PC-9 (cell line): ENCODE data around the gene RALBP1. TPM values are rescaled to one million over a fixed set of nuclear protein-coding genes. Genes with fewer than 3 reads are reported as not detected.

Source experiments
- BruUV-seq: library from RNA; stranded (reverse); fragments of 400-500 nt; replicated peaks from 2 replicates; lab custom pipeline; 2021; lab: Mats Ljungman, UMichigan
- CTCF ChIA-PET: fragments of 300-600 bp; sonication (Branson Sonifier 250); formaldehyde crosslinking; loops from one replicate; lab custom pipeline; 2022; ENCODE audit warnings: antibody characterized with exemption; lab: Charles Lee
- POLR2A ChIA-PET: fragments of 300-600 bp; sonication (Branson Sonifier 250); formaldehyde crosslinking; loops from one replicate; lab custom pipeline; 2022; ENCODE audit warnings: antibody characterized with exemption; ENCODE audit not compliant: unreplicated experiment; lab: Charles Lee
- DNase-seq, 2 experiments: peaks; one replicate each; pipeline versions ENCODE4 v3.0.0 to v3.0.0-alpha.2; 2015 to 2022; ENCODE audit warnings: mixed read lengths in 1 of 2
- H2AFZ ChIP-seq: fragments of 200-600 bp; sonication (generic); 2 replicates; pipeline ENCODE4 v1.8.1; 2017; ENCODE audit warnings: antibody characterized with exemption
- H3F3A ChIP-seq: fragments of 200-600 bp; sonication (generic); 2 replicates; pipeline ENCODE4 v1.8.1; 2017; ENCODE audit warnings: antibody characterized with exemption, mild to moderate bottlenecking, low read depth; ENCODE audit not compliant: insufficient read depth
- H3K27ac ChIP-seq: fragments of 200-600 bp; sonication (generic); 2 replicates; pipeline ENCODE4 v1.6.1; 2016; ENCODE audit warnings: mixed run types
- H3K27me3 ChIP-seq: fragments of 200-600 bp; sonication (generic); 2 replicates; pipeline ENCODE4 v1.6.1; 2016; ENCODE audit warnings: low read depth, mixed run types; ENCODE audit not compliant: insufficient read depth
- H3K36me3 ChIP-seq: fragments of 200-600 bp; sonication (generic); 2 replicates; pipeline ENCODE4 v1.6.1; 2016; ENCODE audit warnings: low read depth, mixed run types
- H3K4me1 ChIP-seq: fragments of 200-600 bp; sonication (generic); replicated peaks from 2 replicates; pipeline ENCODE4 v1.6.1; 2016; ENCODE audit warnings: mixed run types; ENCODE audit not compliant: insufficient read depth
- H3K4me2 ChIP-seq: fragments of 200-600 bp; sonication (generic); 2 replicates; pipeline ENCODE4 v1.6.1; 2017; ENCODE audit warnings: mixed run types
- H3K4me3 ChIP-seq: fragments of 200-600 bp; sonication (generic); 2 replicates; pipeline ENCODE4 v1.6.1; 2016; ENCODE audit warnings: mixed run types
- H3K79me2 ChIP-seq: fragments of 200-600 bp; sonication (generic); 2 replicates; pipeline ENCODE4 v1.6.1; 2017; ENCODE audit warnings: low read depth, mixed run types
- H3K9me2 ChIP-seq: fragments of 200-600 bp; sonication (generic); 2 replicates; pipeline ENCODE4 v1.8.1; 2017; ENCODE audit warnings: mild to moderate bottlenecking; ENCODE audit not compliant: insufficient read depth
- H3K9me3 ChIP-seq: fragments of 200-600 bp; sonication (generic); 2 replicates; pipeline ENCODE4 v1.8.1; 2016; ENCODE audit warnings: low read depth; ENCODE audit not compliant: insufficient read depth
- H4K20me1 ChIP-seq: fragments of 200-600 bp; sonication (generic); 2 replicates; pipeline ENCODE4 v1.8.1; 2017; ENCODE audit not compliant: insufficient read depth
- CTCF ChIP-seq: fragments of 200-600 bp; sonication (generic); conservative IDR thresholded peaks from 2 replicates; pipeline ENCODE4 v1.6.1; 2017; ENCODE audit warnings: mixed run types, antibody characterized with exemption, mild to moderate bottlenecking, moderate library complexity
- EZH2 ChIP-seq: fragments of 200-600 bp; sonication (generic); IDR thresholded peaks from 2 replicates; pipeline ENCODE4 v1.8.0; 2017; ENCODE audit warnings: antibody characterized with exemption, low read depth
- intact Hi-C: fragments of 100-400 bp; cut with micrococcal nuclease; formaldehyde crosslinking; loops from one replicate; pipeline ENCODE4 v1.10.0; 2022; ENCODE audit not compliant: unreplicated experiment
- total RNA-seq: library from RNA; stranded (reverse); gene quantifications from 2 replicates; pipeline ENCODE4 v1.2.3, GENCODE V29; 2021

Gene RALBP1
- total RNA-seq, 1 experiment from 2014 or later = 95.0 TPM

DNA sequence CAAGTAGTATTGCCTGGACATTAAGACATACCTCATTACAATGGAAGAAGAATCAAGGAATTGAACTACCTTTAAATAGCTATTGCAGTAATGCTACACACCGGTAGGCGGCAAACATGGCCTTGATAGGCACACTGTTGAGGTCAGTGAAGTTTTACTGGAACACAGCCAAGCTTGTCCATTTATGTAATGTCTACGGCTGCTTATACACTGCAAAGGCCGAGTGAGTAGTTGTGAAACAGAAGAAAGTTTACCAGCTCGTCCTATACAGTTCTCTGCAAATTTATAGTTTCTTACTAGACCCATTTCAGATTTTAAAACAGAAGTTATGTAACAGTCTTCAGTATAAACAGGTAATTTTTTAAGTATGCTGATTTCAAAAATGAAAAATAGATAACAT lies 100.2 kb downstream of the RALBP1 start:
- BruUV-seq = no TSS peak
- Histone ChIP-seq H3K4me2 (peak overlapping the region; percentile 44), H3F3A (peaks cover 49% of the 10 kb centered on the region), H3K36me3 (peaks cover 60% of the 10 kb centered on the region), H3K4me3 (no peak overlapping the region), H3K9me3 (no peaks in the 10 kb centered on the region), H3K79me2 (peaks cover 19% of the 10 kb centered on the region), H3K27me3 (no peaks in the 10 kb centered on the region), H3K27ac (peak overlapping the region; percentile 53), H2AFZ (no peak overlapping the region), H3K9me2 (no peaks in the 10 kb centered on the region), H4K20me1 (peaks cover 6% of the 10 kb centered on the region; the same call in 1 of the 2 replicates), H3K4me1 (peaks cover 6% of the 10 kb centered on the region)
- POLR2A ChIA-PET = interaction anchor here (0.5 to 0.7 kb wide), 4 partner anchors 75 to 708 kb away, joined by 3 to 7 read pairs (median 3); no protein-coding TSS in a partner anchor
- intact Hi-C loops = loop anchor here (1.0 to 10.0 kb wide), 7 partner anchors 37 to 949 kb away; partner anchors contain the start of genes NAPG and PPP4R1
- peak; percentile 90 for TF ChIP-seq CTCF
- no peak for TF ChIP-seq EZH2
- CTCF ChIA-PET = interaction anchor here (0.7 to 1.7 kb wide), 10 partner anchors 37 to 944 kb away, joined by 3 to 27 read pairs (median 6); no protein-coding TSS in a partner anchor
- DNase-seq = peak; percentile 75 to 85

- peaks cover 58% of the 10 kb centered on the region for H3K36me3 ChIP-seq
- no peaks in the 10 kb centered on the region for H3K27me3 ChIP-seq
- DNase-seq = no peak
- no peaks in the 10 kb centered on the region for H3K9me3 ChIP-seq
- no peak overlapping the region for H3K4me3 ChIP-seq
- H2AFZ ChIP-seq = no peak overlapping the region
- POLR2A ChIA-PET = interaction anchor here (0.6 kb wide), 4 partner anchors 8 to 35 kb away, joined by 3 to 17 read pairs (median 5); no protein-coding TSS in a partner anchor
- no peaks in the 10 kb centered on the region; the same call in 1 of the 2 replicates for H3K9me2 ChIP-seq
- peak overlapping the region; percentile 23 for H3K27ac ChIP-seq
- peaks cover 6% of the 10 kb centered on the region; the same call in 1 of the 2 replicates for H4K20me1 ChIP-seq
- no peak for TF ChIP-seq CTCF
- no peak for TF ChIP-seq EZH2
- no TSS peak for BruUV-seq
- H3K4me2 ChIP-seq = no peak overlapping the region
- intact Hi-C loops = loop anchor here (5.0 to 10.0 kb wide), 3 partner anchors 35 to 947 kb away; partner anchors contain the start of genes NAPG and PPP4R1
- CTCF ChIA-PET = interaction anchor here (0.7 kb wide), 1 partner anchor 100 kb away, joined by 3 read pairs; no protein-coding TSS in a partner anchor
- H3K79me2 ChIP-seq = peaks cover 35% of the 10 kb centered on the region
- H3K4me1 ChIP-seq = peaks cover 6% of the 10 kb centered on the region
- H3F3A ChIP-seq = peaks cover 61% of the 10 kb centered on the region
Observed at GRCh38 chr18:9577361-9577760, 102.0 kb downstream of the RALBP1 start.

GRCh38 chr18:9578306-9578705 lies 103.0 kb downstream of the RALBP1 start:
- ChIA-PET POLR2A (no interaction called here), CTCF (interaction anchor here (0.6 kb wide), 1 partner anchor 545 kb away, joined by 5 read pairs; no protein-coding TSS in a partner anchor)
- no peak overlapping the region for H3K4me2 ChIP-seq
- peaks cover 65% of the 10 kb centered on the region for H3F3A ChIP-seq
- peaks cover 6% of the 10 kb centered on the region for H3K4me1 ChIP-seq
- intact Hi-C loops = loop anchor here (5.0 to 10.0 kb wide), 3 partner anchors 34 to 946 kb away; partner anchors contain the start of genes NAPG and PPP4R1
- DNase-seq = no peak
- H3K79me2 ChIP-seq = peaks cover 38% of the 10 kb centered on the region
- H3K36me3 ChIP-seq = peaks cover 58% of the 10 kb centered on the region
- H2AFZ ChIP-seq = no peak overlapping the region
- H4K20me1 ChIP-seq = peaks cover 6% of the 10 kb centered on the region; the same call in 1 of the 2 replicates
- no peaks in the 10 kb centered on the region for H3K27me3 ChIP-seq
- TF ChIP-seq EZH2 (no peak), CTCF (no peak)
- no peaks in the 10 kb centered on the region for H3K9me3 ChIP-seq
- no peaks in the 10 kb centered on the region; the same call in 1 of the 2 replicates for H3K9me2 ChIP-seq
- H3K27ac ChIP-seq = 0 out of 2 replicates have a peak overlapping the region, but pooled peaks have one; percentile 23
- BruUV-seq = no TSS peak
- H3K4me3 ChIP-seq = no peak overlapping the region
